GM23338 (cell line): Measurements from ENCODE around the gene CLEC6A. TPM values are rescaled to one million over a fixed set of nuclear protein-coding genes. Genes with fewer than 3 reads are reported as not detected.
A peak's percentile ranks its signal among the peaks of the same experiment; 100 is the strongest.

Experiments used
- ATAC-seq: fragments of 200-7000 bp; cut with Tn5 transposase; 3 replicates; pipeline ENCODE4 v1.9.1; 2020
- DNase-seq: peaks from one replicate; pipeline ENCODE4 v3.0.0-alpha.2; 2015; ENCODE audit warnings: low spot score
- H2AFZ ChIP-seq: fragments of 200-600 bp; sonication (generic); 2 replicates; pipeline ENCODE4 v1.8.0; 2016; ENCODE audit warnings: antibody characterized with exemption, mild to moderate bottlenecking, moderate library complexity
- H3F3A ChIP-seq: fragments of 200-600 bp; sonication (generic); replicated peaks from 2 replicates; pipeline ENCODE4 v1.8.0; 2017; ENCODE audit warnings: antibody characterized with exemption, mixed run types, low read depth
- H3K27ac ChIP-seq: fragments of 200-600 bp; sonication (generic); 2 replicates; pipeline ENCODE4 v1.6.1; 2016; ENCODE audit warnings: low read depth
- H3K27me3 ChIP-seq: fragments of 200-600 bp; sonication (generic); 2 replicates; pipeline ENCODE4 v1.8.0; 2016; ENCODE audit warnings: mild to moderate bottlenecking, mixed run types, moderate library complexity; ENCODE audit not compliant: insufficient read depth
- H3K36me3 ChIP-seq: fragments of 200-600 bp; sonication (generic); 2 replicates; pipeline ENCODE4 v1.8.0; 2016; ENCODE audit warnings: mild to moderate bottlenecking; ENCODE audit not compliant: insufficient read depth
- H3K4me1 ChIP-seq: fragments of 200-600 bp; sonication (generic); 2 replicates; pipeline ENCODE4 v1.8.0; 2016; ENCODE audit warnings: mild to moderate bottlenecking, moderate library complexity; ENCODE audit not compliant: insufficient read depth
- H3K4me2 ChIP-seq: fragments of 200-600 bp; sonication (generic); 2 replicates; pipeline ENCODE4 v1.7.1; 2017; ENCODE audit warnings: mixed run types
- H3K4me3 ChIP-seq: fragments of 200-600 bp; sonication (generic); 2 replicates; pipeline ENCODE4 v1.6.1; 2016; ENCODE audit warnings: mixed run types
- H3K79me2 ChIP-seq: fragments of 200-600 bp; sonication (generic); replicated peaks from 2 replicates; pipeline ENCODE4 v1.8.0; 2017; ENCODE audit warnings: mild to moderate bottlenecking; ENCODE audit not compliant: insufficient read depth
- H3K9me2 ChIP-seq: fragments of 200-600 bp; sonication (generic); 2 replicates; pipeline ENCODE4 v1.8.0; 2017; ENCODE audit not compliant: insufficient read depth
- H4K20me1 ChIP-seq: fragments of 200-600 bp; sonication (generic); replicated peaks from 2 replicates; pipeline ENCODE4 v1.8.0; 2017; ENCODE audit warnings: mild to moderate bottlenecking; ENCODE audit not compliant: insufficient read depth
- H3K27ac Mint-ChIP-seq: 2 replicates; pipeline ENCODE4 v1.8.0; 2020; ENCODE audit warnings: inconsistent platforms, mild to moderate bottlenecking, moderate library complexity, mixed read lengths
- H3K27me3 Mint-ChIP-seq: 3 replicates; pipeline ENCODE4 v1.8.0; 2022; ENCODE audit warnings: low read depth, mild to moderate bottlenecking, moderate library complexity, mixed read lengths, inconsistent platforms; ENCODE audit not compliant: insufficient read depth, poor library complexity
- H3K36me3 Mint-ChIP-seq: 3 replicates; pipeline ENCODE4 v1.8.0; 2021; ENCODE audit warnings: low read depth, mild to moderate bottlenecking, inconsistent platforms, moderate library complexity, mixed read lengths
- H3K4me1 Mint-ChIP-seq: 3 replicates; pipeline ENCODE4 v1.8.0; 2020; ENCODE audit warnings: mild to moderate bottlenecking, inconsistent platforms, mixed read lengths
- H3K4me3 Mint-ChIP-seq: 3 replicates; pipeline ENCODE4 v1.8.0; 2021; ENCODE audit warnings: moderate library complexity, mild to moderate bottlenecking, inconsistent platforms, mixed read lengths
- H3K9me3 Mint-ChIP-seq: 3 replicates; pipeline ENCODE4 v1.8.0; 2020; ENCODE audit warnings: moderate library complexity, mild to moderate bottlenecking, inconsistent platforms, mixed read lengths
- ETS1 ChIP-seq: IDR thresholded peaks from 2 replicates; pipeline ENCODE4 v1.6.1; 2016; ENCODE audit warnings: antibody characterized with exemption
- NANOG ChIP-seq: IDR thresholded peaks from 2 replicates; pipeline ENCODE4 v1.6.1; 2016; ENCODE audit warnings: antibody characterized with exemption, borderline replicate concordance
- POLR2AphosphoS5 ChIP-seq: IDR thresholded peaks from 2 replicates; pipeline ENCODE4 v1.6.1; 2016; ENCODE audit warnings: antibody characterized with exemption, low read depth
- STAT1 ChIP-seq: IDR thresholded peaks from one replicate; pipeline ENCODE4 v1.6.1; 2016; ENCODE audit warnings: antibody characterized with exemption; ENCODE audit not compliant: unreplicated experiment
- ZNF331 ChIP-seq: fragments of 250-450 bp; sonication (Bioruptor Pico); IDR thresholded peaks from 2 replicates; pipeline ENCODE4 v1.5.0; 2020; ENCODE audit warnings: low read depth, mild to moderate bottlenecking, moderate library complexity
- ZNF462 ChIP-seq: fragments of 250-450 bp; sonication (Bioruptor Pico); IDR thresholded peaks from 2 replicates; pipeline ENCODE4 v1.5.0; 2020; ENCODE audit warnings: mild to moderate bottlenecking, moderate library complexity
- polyA plus RNA-seq: library from polyadenylated mRNA; unstranded; fragments of >200 nt; fragmentation: Nextera tagmentation; extraction: Ambion mirVana; gene quantifications from 2 replicates; pipeline ENCODE4 v1.2.1, GENCODE V29; 2016
- total RNA-seq: library from RNA; depleted of rRNA; stranded (reverse); fragments of >200 nt; shearing (Covaris generic); gene quantifications from 2 replicates; pipeline ENCODE4 v1.2.3, GENCODE V29; 2014

The CLEC6A gene
- total and polyA plus RNA-seq, 2 experiments from 2014 or later, result not detected

- TF ChIP-seq ZNF462 (CRISPR knock-in tag), result 0 out of 2 replicates have a peak, but pooled peaks have one; percentile 14
Observed at GRCh38 chr12:8453021-8453513, 2.7 kb upstream of the CLEC6A start (continued).

GRCh38 chr12:8453796-8454195, 2.0 kb upstream of the CLEC6A start:
- H3K4me1 Mint-ChIP-seq, result peaks cover 44% of the 10 kb centered on the region
- no peaks in the 10 kb centered on the region; the same call in 1 of the 2 replicates for H3K9me2 ChIP-seq
- no peaks in the 10 kb centered on the region for H3K27me3 Mint-ChIP-seq
- H3K27ac ChIP-seq, result peak overlapping the region; percentile 97
- H4K20me1 ChIP-seq, result no peaks in the 10 kb centered on the region
- no peaks in the 10 kb centered on the region for H3K27me3 ChIP-seq
- ATAC-seq (peak; percentile 41; the same call in 2 of the 3 replicates), DNase-seq (peak; percentile 47)
- no peaks in the 10 kb centered on the region for H3K36me3 ChIP-seq
- no peak for TF ChIP-seq ZNF462 (CRISPR knock-in tag)
- no peak for TF ChIP-seq STAT1
- no peak for TF ChIP-seq ZNF331 (CRISPR knock-in tag)
- no peak for TF ChIP-seq POLR2AphosphoS5
- TF ChIP-seq NANOG, result peak; percentile 43; the same call in 1 of the 2 replicates
- TF ChIP-seq ETS1, result no peak
- no peaks in the 10 kb centered on the region for H3K79me2 ChIP-seq
- H3K4me2 ChIP-seq, result peak overlapping the region; percentile 22; the same call in 1 of the 2 replicates
- H3F3A ChIP-seq, result no peaks in the 10 kb centered on the region
- H2AFZ ChIP-seq, result no peak overlapping the region
- H3K36me3 Mint-ChIP-seq, result no peaks in the 10 kb centered on the region
- peaks cover 24% of the 10 kb centered on the region for H3K4me1 ChIP-seq
- H3K4me3 ChIP-seq, result no peak overlapping the region; the same call in 1 of the 2 replicates
- peak overlapping the region; percentile 80 for H3K27ac Mint-ChIP-seq
- no peaks in the 10 kb centered on the region for H3K9me3 Mint-ChIP-seq
- no peak overlapping the region; the same call in 2 of the 3 replicates for H3K4me3 Mint-ChIP-seq
